Left ventricle myocardium inferior (tissue), 1 donor: Measurements from ENCODE around the gene MICAL3. TPM values are rescaled to one million over a fixed set of nuclear protein-coding genes. Genes with fewer than 3 reads are reported as not detected.
"Not testable (repeated sequence)": the region's sequence is repeated elsewhere in the genome, so short reads cannot be mapped to it uniquely, and the experiment has no call there.

Experiments used
- DNase-seq: peaks from one replicate; pipeline ENCODE4 v3.0.0-alpha.2; 2020
- H3K27ac ChIP-seq: fragments of 200-600 bp; replicated peaks from 2 replicates; pipeline ENCODE4 v1.8.0; 2021
- H3K27me3 ChIP-seq: fragments of 200-600 bp; 2 replicates; pipeline ENCODE4 v1.8.0; 2021; ENCODE audit warnings: low read depth
- H3K36me3 ChIP-seq: fragments of 200-600 bp; 2 replicates; pipeline ENCODE4 v1.8.0; 2021
- H3K4me1 ChIP-seq: fragments of 200-600 bp; 2 replicates; pipeline ENCODE4 v1.8.0; 2021
- H3K4me3 ChIP-seq: fragments of 200-600 bp; 2 replicates; pipeline ENCODE4 v1.8.0; 2021; ENCODE audit warnings: mild to moderate bottlenecking, moderate library complexity
- H3K9me3 ChIP-seq: fragments of 200-600 bp; replicated peaks from 2 replicates; pipeline ENCODE4 v1.8.0; 2021
- intact Hi-C: fragments of 100-400 bp; cut with micrococcal nuclease; formaldehyde crosslinking; loops from one replicate; pipeline ENCODE4 v1.11.0; 2022
- long read RNA-seq: library from polyadenylated mRNA; unstranded; transcript quantifications from one replicate; pipeline ENCODE4 v2.0.0, GENCODE V29; 2021
- total RNA-seq: library from RNA; stranded (reverse); fragmentation: NEBNext Ultra II Directional; extraction: Animal tissue kit (Norgen Biotek cat#: 25700); gene quantifications from one replicate; pipeline ENCODE4 v1.2.1, GENCODE V29; 2021
- TF ChIP-seq, protein P1 (sequence below): fragments of 200-600 bp; IDR thresholded peaks from 2 replicates; pipeline ENCODE4 v1.8.0; 2021; ENCODE audit warnings: antibody characterized with exemption, mild to moderate bottlenecking, borderline replicate concordance
- donor health status: DM: no; HTN: yes; CAD: no; lungs with severe emphysema.

MICAL3 gene, protein sequence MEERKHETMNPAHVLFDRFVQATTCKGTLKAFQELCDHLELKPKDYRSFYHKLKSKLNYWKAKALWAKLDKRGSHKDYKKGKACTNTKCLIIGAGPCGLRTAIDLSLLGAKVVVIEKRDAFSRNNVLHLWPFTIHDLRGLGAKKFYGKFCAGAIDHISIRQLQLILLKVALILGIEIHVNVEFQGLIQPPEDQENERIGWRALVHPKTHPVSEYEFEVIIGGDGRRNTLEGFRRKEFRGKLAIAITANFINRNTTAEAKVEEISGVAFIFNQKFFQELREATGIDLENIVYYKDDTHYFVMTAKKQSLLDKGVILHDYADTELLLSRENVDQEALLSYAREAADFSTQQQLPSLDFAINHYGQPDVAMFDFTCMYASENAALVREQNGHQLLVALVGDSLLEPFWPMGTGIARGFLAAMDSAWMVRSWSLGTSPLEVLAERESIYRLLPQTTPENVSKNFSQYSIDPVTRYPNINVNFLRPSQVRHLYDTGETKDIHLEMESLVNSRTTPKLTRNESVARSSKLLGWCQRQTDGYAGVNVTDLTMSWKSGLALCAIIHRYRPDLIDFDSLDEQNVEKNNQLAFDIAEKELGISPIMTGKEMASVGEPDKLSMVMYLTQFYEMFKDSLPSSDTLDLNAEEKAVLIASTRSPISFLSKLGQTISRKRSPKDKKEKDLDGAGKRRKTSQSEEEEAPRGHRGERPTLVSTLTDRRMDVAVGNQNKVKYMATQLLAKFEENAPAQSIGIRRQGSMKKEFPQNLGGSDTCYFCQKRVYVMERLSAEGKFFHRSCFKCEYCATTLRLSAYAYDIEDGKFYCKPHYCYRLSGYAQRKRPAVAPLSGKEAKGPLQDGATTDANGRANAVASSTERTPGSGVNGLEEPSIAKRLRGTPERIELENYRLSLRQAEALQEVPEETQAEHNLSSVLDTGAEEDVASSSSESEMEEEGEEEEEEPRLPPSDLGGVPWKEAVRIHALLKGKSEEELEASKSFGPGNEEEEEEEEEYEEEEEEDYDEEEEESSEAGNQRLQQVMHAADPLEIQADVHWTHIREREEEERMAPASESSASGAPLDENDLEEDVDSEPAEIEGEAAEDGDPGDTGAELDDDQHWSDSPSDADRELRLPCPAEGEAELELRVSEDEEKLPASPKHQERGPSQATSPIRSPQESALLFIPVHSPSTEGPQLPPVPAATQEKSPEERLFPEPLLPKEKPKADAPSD (N-terminal part only)
- total RNA-seq: 92.5 TPM
- long read RNA-seq, partial matches to known transcripts: 8 of 84 reads
- long read RNA-seq, other reads (novel, unspliced or antisense): 74 of 84 reads

GRCh38 chr22:18024276-18024939, at the start of gene MICAL3:
Gene MICAL3, minus strand, starts transcription at chr22:18024561. Its CDS starts 117,749 bp downstream, at chr22:17906812.
- H3K27ac ChIP-seq: peak within 1 kb of the TSS; percentile 90
- intact Hi-C loops: no loop called here
- H3K4me1 ChIP-seq: peaks cover 43% of the 10 kb centered on the region
- peak; percentile 57 for DNase-seq
- no peaks in the 10 kb centered on the region for H3K27me3 ChIP-seq
- TF ChIP-seq, protein P1, sequence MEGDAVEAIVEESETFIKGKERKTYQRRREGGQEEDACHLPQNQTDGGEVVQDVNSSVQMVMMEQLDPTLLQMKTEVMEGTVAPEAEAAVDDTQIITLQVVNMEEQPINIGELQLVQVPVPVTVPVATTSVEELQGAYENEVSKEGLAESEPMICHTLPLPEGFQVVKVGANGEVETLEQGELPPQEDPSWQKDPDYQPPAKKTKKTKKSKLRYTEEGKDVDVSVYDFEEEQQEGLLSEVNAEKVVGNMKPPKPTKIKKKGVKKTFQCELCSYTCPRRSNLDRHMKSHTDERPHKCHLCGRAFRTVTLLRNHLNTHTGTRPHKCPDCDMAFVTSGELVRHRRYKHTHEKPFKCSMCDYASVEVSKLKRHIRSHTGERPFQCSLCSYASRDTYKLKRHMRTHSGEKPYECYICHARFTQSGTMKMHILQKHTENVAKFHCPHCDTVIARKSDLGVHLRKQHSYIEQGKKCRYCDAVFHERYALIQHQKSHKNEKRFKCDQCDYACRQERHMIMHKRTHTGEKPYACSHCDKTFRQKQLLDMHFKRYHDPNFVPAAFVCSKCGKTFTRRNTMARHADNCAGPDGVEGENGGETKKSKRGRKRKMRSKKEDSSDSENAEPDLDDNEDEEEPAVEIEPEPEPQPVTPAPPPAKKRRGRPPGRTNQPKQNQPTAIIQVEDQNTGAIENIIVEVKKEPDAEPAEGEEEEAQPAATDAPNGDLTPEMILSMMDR: peak; percentile 79
- peak within 1 kb of the TSS; percentile 91 for H3K4me3 ChIP-seq
- no peaks in the 10 kb centered on the region for H3K9me3 ChIP-seq
- no peaks in the 10 kb centered on the region for H3K36me3 ChIP-seq

GRCh38 chr22:18073927-18074326, 49.6 kb upstream of the MICAL3 start:
- DNase-seq, H3K27me3 ChIP-seq, intact Hi-C loops, H3K9me3 ChIP-seq, H3K36me3 ChIP-seq, H3K27ac ChIP-seq, H3K4me3 ChIP-seq: not testable (repeated sequence)
- H3K4me1 ChIP-seq: peaks cover 37% of the 10 kb centered on the region

DNA sequence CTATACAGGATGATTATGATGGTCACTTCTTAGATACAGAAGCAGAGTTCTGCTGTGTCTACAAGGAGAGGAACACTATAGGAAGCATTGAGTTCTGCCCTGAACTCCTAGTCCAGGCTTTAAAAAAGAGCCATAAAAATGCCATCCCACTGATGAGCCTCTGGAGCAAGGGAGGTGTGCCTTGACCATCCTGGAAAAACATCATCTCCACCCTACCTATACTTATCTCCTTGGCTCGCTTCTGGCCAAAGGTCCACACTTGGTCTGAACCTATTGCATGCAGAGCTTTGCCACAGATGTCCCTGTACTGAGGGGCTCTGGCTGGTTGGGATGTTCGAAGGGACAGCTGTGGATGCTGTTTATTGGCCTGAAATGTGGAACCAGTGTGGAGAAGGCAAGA, 49.1 kb upstream of the MICAL3 start:
- intact Hi-C loops: no loop called here

DNA sequence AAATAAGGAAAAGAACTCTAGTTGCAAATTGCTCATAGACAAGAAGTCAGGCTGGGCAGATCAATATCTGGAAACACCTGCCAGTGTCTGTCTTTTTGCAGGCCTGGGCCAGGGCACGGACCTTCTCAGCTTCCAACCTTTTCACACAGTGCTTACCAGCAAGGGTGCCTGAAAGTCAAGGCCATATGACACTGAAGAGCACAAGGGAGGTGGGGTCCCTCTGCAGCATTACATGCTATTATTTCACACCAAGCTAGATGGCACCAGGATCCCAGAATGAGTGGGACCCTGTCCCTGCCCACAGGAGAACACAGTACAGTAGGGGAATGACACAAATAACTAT, 47.6 kb upstream of the MICAL3 start:
- Histone ChIP-seq H3K36me3 (no peaks in the 10 kb centered on the region), H3K4me1 (peaks cover 39% of the 10 kb centered on the region), H3K4me3 (no peak overlapping the region), H3K27ac (no peak overlapping the region), H3K9me3 (no peaks in the 10 kb centered on the region), H3K27me3 (no peaks in the 10 kb centered on the region)
- no peak for DNase-seq
- TF ChIP-seq, protein P1: no peak
- intact Hi-C loops: no loop called here

More for the DNA sequence above, 49.1 kb upstream of the MICAL3 start:
- no peaks in the 10 kb centered on the region for H3K36me3 ChIP-seq
- TF ChIP-seq, protein P1: no peak
- H3K4me3 ChIP-seq: no peak overlapping the region
- H3K4me1 ChIP-seq: peaks cover 37% of the 10 kb centered on the region
- DNase-seq: no peak
- no peak overlapping the region for H3K27ac ChIP-seq
- no peaks in the 10 kb centered on the region for H3K9me3 ChIP-seq
- H3K27me3 ChIP-seq: no peaks in the 10 kb centered on the region

DNA sequence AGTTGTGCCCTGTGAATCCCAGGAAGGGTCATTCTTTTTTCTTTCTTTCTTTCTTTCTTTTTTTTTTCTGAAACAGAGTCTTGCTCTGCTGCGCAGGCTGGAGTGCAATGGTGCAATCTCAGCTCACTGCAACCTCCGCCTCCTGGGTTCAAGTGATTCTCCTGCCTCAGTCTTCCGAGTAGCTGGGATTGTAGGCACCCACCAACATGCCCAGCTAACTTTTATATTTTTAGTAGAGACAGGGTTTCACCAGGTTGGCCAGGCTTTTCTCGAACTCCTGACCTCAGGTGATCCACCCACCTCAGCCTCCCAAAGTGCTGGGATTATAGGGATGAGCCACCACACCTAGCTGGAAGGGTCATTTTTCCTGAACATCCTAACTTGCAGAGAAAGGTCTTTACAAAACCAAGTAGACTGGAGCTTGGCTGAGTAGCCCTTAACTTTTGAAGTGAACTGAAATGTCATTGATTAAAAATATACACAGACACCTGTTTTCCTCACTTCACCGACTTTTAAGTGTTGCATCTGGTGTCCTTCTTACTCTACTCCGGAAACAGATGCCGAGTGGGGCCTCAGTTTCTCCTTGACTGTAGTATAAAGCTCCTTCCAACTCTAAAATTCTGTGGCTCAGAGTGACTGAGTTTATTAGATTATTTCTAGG, 47.1 kb upstream of the MICAL3 start:
- peaks cover 34% of the 10 kb centered on the region for H3K4me1 ChIP-seq
- H3K9me3 ChIP-seq, intact Hi-C loops, H3K4me3 ChIP-seq, H3K36me3 ChIP-seq, H3K27me3 ChIP-seq, H3K27ac ChIP-seq, DNase-seq: not testable (repeated sequence)
